Hematopoietic multipotent progenitor cell treated with erythropoietin and hydrocortisone succinate and interleukin-3 and kit ligand, for 17 days (in vitro differentiated cells): Measurements from ENCODE around the gene MYOM1.
"Not testable (repeated sequence)": the region's sequence is repeated elsewhere in the genome, so short reads cannot be mapped to it uniquely, and the experiment has no call there.

ENCODE experiments used
- DNase-seq: peaks from one replicate; pipeline ENCODE4 v3.0.0-alpha.2; 2015; ENCODE audit warnings: low spot score

MYOM1 gene

GRCh38 chr18:3218819-3219218 lies 949 bp downstream of the MYOM1 start:
- no peak for DNase-seq

- no peak for DNase-seq
Measured at GRCh38 chr18:3217948-3218647, 1.7 kb downstream of the MYOM1 start.

- DNase-seq, result no peak
Measured at GRCh38 chr18:3216987-3217386, 2.8 kb downstream of the MYOM1 start.

- DNase-seq, result no peak
Measured at GRCh38 chr18:3214855-3215637, 4.7 kb downstream of the MYOM1 start.

GRCh38 chr18:3213300-3214059 lies 6.3 kb downstream of the MYOM1 start:
- no peak for DNase-seq

- no peak for DNase-seq
Measured at GRCh38 chr18:3212657-3213056, 7.1 kb downstream of the MYOM1 start.

GRCh38 chr18:3211236-3211992 lies 8.4 kb downstream of the MYOM1 start:
- DNase-seq, result no peak

GRCh38 chr18:3209859-3210569 lies 9.8 kb downstream of the MYOM1 start:
- DNase-seq, result no peak

- DNase-seq, result no peak
Measured at GRCh38 chr18:3207565-3207964, 12.2 kb downstream of the MYOM1 start.

GRCh38 chr18:3205239-3205638 lies 14.5 kb downstream of the MYOM1 start:
- no peak for DNase-seq

GRCh38 chr18:3199942-3200645 lies 19.7 kb downstream of the MYOM1 start:
- DNase-seq, result no peak

GRCh38 chr18:3198260-3198860 lies 21.4 kb downstream of the MYOM1 start:
- not testable (repeated sequence) for DNase-seq

GRCh38 chr18:3194947-3195612 lies 24.7 kb downstream of the MYOM1 start:
- no peak for DNase-seq

- no peak for DNase-seq
Measured at GRCh38 chr18:3193331-3193730, 26.4 kb downstream of the MYOM1 start.

- no peak for DNase-seq
Measured at GRCh38 chr18:3192752-3193151, 27.0 kb downstream of the MYOM1 start.

GRCh38 chr18:3192286-3192685 lies 27.5 kb downstream of the MYOM1 start:
- no peak for DNase-seq

- no peak for DNase-seq
Measured at GRCh38 chr18:3190610-3191009, 29.2 kb downstream of the MYOM1 start.

- DNase-seq, result no peak
Measured at GRCh38 chr18:3189884-3190283, 29.9 kb downstream of the MYOM1 start.
